GM12872 (cell line): Measurements from ENCODE around the gene ZMIZ1.

Source experiments
- CTCF ChIP-seq: IDR thresholded peaks from 3 replicates; pipeline ENCODE4 v1.5.1; 2011; ENCODE audit warnings: low read depth, mild to moderate bottlenecking, low read length, moderate library complexity; ENCODE audit not compliant: insufficient read depth

ZMIZ1 gene

GRCh38 chr10:79235765-79236432 is 167.1 kb downstream of the ZMIZ1 start:
- TF ChIP-seq CTCF = no peak

DNA sequence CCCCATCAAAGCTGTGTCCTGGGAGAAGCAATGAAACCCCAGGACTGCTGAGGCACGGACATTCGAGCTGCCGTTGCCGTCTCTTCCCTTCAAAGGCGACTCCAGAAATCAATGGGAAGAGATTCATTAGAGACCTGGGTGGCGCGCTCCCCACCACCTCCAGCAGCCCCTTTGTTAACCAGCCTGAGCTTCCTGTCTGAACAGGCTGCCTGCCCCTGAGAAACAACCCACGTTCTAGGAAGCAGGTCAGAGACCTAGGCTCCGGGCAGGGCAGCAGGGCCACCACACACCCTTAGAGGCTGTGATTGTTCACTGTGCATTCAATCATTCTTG is 167.6 kb downstream of the ZMIZ1 start:
- no peak for TF ChIP-seq CTCF

DNA sequence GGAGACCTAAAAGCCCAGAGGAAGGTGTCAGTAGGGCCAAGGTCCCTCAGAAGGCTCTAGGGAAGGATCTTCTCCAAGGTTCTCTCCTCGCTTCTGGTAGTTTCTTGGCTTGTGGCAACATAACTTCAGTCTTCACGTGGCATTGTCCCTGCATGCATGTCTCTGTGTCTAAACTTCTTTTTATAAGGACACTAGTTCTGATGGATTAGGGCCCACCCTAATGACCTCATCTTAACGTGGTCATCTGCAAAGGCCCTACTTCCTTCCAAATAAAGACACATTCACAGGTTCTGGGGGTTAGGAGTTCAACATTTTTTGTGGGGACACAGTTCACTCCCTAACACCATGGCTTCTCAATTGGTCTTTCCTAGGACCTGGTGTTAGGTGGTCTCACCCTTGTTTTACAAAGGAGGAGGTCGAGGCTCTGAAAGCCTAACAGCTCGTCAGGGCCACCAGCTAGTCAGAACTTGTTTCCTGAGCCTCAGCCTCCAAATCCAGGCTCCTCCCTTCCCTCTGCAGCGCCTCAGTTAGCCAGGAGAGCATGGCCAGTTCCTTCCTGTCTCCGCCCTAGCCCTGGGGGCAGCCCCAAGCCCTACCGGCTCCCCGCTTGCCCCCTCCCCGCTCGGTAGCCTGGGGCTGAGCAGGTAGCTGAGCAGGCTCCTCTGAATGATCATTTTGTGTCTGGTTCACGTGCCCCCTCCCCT is 168.8 kb downstream of the ZMIZ1 start:
- TF ChIP-seq CTCF = no peak

DNA sequence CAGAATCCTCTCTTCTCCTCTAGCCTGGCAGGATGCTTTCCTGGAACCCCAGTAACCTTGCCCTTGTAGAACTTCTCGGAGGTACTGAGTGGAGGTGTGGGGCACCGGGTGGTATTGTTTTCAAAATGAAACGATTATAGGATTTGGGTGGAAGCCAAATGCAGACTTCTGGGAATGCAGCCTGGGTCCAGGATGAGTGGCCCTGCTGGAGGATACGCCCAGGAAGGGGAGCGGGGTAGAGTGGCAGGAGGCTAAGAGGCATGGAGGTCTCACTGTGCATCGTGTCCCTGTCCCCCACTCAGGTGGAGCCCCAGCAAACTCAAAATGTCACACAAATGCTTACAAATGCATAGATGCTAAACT is 169.4 kb downstream of the ZMIZ1 start:
- TF ChIP-seq CTCF = no peak

DNA sequence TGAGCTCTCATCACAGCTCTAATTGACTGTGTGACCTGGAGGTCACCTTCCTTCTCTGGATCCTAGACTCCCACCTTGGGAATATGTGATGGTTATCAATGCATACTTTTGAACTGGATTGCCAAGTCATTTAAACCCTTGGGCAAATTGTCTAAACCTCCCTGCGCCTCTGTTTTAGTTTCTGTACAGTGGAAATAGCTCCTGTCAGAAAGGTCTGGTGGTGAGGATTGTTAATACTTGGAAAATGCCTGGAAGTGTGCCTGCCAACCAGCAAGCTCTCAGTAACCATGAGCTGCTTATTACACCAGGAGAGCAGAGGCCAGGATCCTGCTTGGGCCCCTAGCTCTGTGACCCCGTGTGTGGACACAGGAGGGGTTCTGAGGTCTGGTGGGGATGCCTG is 169.8 kb downstream of the ZMIZ1 start:
- no peak for TF ChIP-seq CTCF

DNA sequence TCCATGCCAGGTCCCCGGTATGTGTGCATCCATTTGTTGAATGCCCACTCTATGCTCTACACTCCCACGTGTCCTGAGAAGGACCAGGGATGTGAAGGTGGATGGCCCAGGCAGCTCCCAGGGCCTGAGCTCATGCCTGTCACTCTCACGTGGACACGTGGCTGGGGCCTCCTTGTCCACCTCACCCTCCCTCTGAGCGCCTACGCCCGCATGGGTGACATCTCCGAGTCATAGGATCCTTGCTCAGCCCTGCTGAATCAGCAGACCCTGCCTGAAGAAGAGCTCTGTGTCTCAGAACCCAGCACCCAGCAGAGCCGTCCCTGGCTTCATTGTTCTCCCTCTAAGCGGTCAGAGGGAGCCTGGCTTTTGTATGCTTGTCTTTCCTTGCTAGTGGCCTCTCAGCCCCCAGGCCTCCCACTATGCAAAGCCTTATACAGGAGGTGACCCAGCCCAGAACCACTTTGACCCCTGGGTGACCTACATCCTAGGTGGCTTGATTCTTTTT is 170.6 kb downstream of the ZMIZ1 start:
- TF ChIP-seq CTCF = no peak

DNA sequence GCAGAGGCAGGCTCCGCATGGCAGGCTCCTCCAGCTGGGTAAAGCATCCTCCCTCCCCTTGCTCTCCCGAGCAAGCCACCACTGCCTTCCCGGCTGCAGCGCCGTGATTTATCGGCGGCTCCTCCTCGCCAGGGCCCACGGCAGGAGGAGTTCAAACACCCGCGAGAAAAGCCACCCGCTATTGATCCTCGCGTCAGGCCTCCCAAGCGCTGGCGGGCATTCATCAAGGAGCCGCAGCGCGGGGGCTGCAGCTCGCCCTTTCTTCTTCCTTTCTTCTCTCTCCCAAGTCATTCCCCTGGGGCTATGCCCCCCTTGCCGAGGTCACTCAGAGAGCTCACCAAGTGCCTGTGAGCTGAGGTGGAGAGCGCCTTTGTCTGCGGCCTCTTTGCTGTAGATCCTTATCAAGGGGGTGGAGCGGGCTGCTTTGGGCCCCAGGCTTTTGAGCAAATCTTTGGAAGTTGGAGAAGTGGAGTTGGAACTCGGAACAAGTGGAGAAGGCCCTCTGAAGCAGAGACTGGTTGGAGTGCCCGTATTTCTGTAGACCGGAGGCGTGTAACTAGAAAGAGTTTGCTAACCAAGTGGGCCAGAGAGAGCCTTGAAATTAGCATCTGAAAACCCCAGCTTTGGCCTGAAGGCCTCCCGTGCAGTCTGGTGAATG is 171.3 kb downstream of the ZMIZ1 start:
- no peak for TF ChIP-seq CTCF
